Measurements from ENCODE around the gene KDM4C.
"Not testable (repeated sequence)": the region's sequence is repeated elsewhere in the genome, so short reads cannot be mapped to it uniquely, and the experiment has no call there.

Gene KDM4C

DNA sequence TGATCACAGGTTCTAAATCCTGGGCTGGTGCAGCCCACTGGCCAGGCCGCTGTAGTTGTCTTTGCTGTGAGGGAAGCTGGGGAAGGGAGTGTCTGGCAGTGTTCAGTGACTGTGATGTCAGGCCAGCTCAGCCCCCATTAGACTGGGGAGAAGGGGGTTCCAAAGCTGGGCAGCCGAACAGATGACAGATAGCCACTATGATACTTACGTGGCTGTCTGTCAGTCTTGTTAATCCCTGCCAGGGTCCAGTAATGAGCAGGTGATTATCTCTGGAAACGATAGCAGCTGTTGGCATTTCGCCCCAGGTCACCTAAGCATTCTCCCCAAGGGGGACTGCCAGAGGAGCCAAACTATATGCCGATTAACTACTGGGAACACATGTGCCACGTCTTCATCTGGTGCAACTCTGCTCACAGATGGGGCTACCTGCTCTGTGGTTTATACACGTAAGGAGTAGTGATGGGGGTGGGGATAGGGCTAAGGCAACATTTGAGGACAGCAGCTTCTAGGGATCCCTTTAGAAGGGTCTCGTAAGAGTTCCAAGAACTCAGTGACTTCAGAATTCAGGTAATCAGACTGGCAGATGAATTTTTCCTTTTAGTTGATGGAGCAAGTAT lies 396.3 kb downstream of the KDM4C start:
- DNase-seq, result no peak
- intact Hi-C loops (cut with DNase I), result no loop called here

DNA sequence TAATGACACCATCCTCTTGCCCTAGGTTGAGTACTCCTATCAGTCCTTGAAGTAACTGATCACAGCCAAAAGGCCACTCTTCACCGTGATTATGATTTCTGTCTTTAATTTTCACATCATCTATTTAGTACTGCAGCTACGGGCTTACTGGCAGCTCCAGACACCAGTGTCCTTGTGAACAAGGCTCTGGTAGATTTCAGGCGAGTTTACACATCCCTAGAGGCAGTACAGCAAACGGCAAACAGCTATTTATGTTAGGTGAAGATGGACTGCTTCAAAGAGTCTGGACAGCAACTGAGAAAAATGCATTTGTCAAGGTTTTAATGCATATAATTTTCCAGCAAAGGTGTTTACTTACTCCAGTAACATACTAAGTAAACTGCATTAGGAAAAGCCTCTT lies 396.9 kb downstream of the KDM4C start:
- intact Hi-C loops (cut with DNase I), result no loop called here
- no peak for DNase-seq

- no peak for DNase-seq
- intact Hi-C loops (cut with DNase I), result no loop called here
Measured at GRCh38 chr9:7161469-7161868, 403.7 kb downstream of the KDM4C start.

DNA sequence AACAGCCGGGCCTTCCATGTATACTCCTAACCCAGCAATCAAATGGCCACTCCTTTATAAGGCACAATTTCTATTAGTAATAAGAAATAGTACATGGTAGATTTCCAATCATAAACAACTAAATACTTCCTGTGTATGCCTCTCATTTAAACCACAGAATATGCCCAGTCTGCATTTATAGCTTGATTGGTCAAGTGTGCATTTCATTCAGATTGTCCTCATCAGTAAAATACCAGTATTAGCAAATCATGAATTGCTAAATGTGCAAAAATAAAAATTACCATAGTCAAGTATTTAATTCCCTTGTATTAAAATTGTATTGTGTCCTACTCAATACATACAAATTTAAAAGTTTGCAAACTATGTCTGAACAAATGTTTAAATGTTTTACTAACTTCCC lies 406.2 kb downstream of the KDM4C start:
- DNase-seq, result no peak
- intact Hi-C loops (cut with DNase I), result no loop called here

DNA sequence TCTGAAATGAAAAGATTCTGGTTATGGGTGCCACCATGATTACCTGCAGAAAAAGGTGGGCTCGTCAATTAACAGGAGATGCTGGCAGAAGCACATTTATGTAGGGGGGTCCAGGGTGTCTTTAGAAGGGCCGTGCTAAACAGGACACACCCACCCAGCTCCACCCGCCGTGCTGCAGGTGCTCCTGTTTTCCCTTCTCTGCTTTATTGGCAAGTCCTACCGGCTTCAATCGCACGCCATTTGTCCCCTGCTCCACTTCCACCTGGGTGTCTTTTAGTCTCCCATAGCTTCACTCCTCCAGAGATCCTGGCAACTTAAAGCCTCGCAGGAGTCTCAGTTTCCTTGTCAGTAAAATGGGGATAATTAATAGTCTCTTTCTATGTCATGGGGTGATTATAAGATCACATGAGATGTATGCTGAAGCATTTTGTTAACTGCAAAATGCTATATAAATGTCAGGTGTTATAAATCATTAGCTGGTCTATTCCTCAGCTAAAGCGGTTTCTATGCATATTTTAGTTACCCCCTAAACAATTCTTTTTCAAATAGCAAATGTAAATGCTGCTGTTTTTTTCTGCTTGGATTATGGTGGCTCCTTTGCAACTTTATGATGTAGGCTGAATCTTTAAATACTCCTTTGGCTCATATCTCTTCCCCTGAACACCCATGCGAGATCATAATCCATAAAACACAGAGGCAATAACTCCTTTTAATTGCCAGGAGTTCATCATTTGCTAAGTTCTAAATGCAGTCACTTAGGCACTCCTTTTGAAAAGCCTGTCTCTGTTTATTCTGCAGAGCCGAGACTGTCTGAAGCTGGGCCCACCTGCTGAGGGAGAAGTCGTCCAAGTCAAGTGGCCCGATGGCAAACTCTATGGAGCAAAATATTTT lies 406.9 kb downstream of the KDM4C start:
- DNase-seq, result no peak
- intact Hi-C loops (cut with DNase I), result no loop called here

DNA sequence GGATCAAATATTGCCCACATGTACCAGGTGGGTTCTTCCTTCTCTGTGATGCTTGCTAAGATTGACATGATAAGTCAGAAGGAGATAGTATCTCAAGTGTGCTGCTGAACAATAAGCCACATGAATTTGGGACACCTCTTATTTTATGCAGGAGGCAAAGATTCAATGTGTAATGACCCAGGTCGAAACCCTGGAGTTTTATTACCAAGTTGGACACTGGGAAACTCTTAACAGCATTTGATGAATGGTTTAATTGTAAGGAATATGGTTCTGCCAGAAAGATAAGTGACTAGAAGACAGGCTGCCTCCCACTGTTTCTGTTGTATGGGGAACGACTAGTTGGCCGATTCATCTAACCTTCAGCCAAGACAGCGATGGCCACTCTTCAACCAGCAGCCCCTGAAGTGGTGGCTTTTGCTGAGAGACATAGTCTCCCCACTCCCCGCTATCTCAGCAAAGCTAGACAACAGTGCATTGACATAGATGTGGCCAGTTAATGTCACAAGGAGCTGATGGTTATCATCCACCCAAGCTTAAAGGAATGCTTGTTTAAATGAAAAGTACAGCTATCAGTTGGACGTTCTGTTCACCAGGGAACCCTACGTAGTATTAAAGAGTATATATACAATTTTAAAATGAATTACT lies 407.7 kb downstream of the KDM4C start:
- intact Hi-C loops (cut with DNase I), result no loop called here
- no peak for DNase-seq

DNA sequence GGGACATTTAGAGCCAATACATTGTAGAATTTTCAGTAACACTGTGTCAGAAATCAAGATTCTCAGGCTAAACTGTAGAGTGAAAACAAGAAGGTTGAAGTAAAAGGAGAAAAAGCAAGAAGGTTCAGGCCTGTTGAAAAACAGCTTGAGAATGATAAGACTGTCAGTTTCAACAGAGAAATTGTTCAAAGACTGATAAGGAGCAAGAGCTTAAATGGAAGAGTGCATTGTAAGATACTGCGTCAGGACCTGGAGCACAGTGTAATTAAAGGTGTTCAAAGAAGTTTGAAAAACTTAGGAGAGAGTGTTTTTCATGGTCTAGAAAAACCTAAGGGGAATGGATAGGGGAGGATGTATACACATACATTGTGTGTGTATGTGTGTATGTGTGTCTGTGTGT lies 408.3 kb downstream of the KDM4C start:
- intact Hi-C loops (cut with DNase I), result no loop called here
- no peak for DNase-seq

DNA sequence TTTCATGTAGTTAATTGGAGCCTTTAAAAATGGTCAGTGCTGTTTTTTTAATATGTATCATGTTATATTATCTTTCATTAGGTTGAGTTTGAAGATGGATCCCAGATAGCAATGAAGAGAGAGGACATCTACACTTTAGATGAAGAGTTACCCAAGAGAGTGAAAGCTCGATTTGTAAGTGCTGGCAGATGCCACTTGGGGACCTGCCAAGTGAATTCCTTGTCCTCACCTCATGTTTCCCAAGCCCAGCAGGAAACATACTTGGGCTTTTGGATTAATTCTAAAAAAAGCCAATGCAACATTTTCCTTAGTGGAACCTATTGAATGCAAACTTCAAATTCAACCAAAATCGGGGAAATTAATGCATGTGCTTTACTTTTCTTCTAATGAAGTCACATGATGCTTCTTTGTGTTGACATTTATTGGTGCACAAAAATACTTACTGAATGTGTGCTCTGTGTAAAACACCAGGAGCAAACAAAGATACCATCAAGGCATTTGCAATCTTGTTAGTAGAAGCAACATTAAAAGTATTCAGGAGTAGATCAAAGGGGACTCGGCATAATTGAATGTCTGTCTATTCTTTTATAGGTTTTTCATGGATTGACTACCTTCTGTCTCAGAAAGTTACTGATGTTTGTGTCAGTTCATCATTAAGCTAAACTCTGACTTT lies 412.1 kb downstream of the KDM4C start:
- DNase-seq, result no peak
- intact Hi-C loops (cut with DNase I), result no loop called here

- intact Hi-C loops (cut with DNase I), result no loop called here
Measured at GRCh38 chr9:7171396-7172153, 413.8 kb downstream of the KDM4C start.

GRCh38 chr9:7172154-7173115 lies 414.7 kb downstream of the KDM4C start:
- intact Hi-C loops (cut with DNase I), result no loop called here
- no peak for DNase-seq

More at GRCh38 chr9:7171396-7172153, 413.8 kb downstream of the KDM4C start:
- no peak for DNase-seq

DNA sequence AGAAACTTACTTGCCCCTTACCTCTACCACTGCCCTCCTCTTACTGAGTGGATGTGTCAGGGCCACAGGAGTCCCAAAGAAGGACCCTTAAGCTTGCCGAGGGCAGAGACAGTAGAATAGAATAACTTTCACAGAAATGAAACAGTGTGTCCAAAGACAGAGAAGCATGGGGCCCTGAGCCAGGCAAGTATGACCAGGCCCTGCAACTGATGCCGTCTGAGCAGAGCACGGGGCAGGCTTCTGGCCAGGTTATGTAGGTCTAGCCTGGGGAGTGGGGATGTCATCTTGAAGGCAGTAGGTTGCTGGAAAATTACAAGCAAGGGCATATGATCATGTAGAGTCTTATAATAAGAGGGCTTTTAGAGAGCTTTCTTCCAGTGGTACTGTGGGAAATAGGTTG lies 415.4 kb downstream of the KDM4C start:
- intact Hi-C loops (cut with DNase I), result no loop called here
- no peak for DNase-seq

GRCh38 chr9:7174301-7174700 lies 416.5 kb downstream of the KDM4C start:
- intact Hi-C loops (cut with DNase I), result no loop called here
- DNase-seq, result no peak

- intact Hi-C loops (cut with DNase I), result no loop called here
- DNase-seq, result no peak
Measured at GRCh38 chr9:7174884-7175283, 417.1 kb downstream of the KDM4C start.

DNA sequence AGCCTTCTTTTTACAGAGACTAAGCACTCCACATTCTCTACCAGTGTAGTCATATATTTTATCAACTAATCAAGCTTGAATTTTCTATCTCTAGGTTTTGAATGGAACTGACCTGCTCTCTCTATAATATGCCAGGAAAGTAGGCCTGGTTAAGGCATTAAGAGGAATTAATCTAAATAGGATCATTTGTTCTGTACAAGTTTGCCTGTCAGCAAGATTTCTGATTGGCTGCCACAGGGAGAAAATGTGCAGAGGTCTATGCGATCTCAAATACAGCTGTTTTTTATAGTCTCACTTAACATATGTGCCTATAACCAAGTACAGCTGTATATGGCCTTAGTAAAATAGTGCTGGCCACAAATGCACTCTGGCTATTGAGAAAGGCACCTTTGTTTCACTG lies 418.8 kb downstream of the KDM4C start:
- intact Hi-C loops (cut with DNase I), result no loop called here
- no peak for DNase-seq

DNA sequence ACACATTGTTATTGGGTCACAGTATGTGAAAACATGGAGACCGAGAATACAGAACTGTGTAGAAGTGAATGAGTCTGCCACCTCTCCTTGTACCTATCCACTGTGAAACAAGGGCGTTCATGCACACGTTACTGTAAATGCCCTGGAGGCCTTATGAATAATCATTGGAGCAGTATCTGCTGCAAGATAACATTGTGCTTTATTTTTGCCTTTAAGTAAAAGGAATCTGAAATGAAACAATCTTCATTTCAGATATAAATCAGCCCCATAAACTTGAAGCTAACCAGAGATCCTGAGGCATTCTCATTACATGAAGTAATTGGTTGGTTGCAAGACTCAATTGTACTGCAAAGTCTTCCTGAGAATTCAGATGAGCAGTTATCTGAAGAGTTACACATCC lies 419.6 kb downstream of the KDM4C start:
- no peak for DNase-seq
- intact Hi-C loops (cut with DNase I), result no loop called here

DNA sequence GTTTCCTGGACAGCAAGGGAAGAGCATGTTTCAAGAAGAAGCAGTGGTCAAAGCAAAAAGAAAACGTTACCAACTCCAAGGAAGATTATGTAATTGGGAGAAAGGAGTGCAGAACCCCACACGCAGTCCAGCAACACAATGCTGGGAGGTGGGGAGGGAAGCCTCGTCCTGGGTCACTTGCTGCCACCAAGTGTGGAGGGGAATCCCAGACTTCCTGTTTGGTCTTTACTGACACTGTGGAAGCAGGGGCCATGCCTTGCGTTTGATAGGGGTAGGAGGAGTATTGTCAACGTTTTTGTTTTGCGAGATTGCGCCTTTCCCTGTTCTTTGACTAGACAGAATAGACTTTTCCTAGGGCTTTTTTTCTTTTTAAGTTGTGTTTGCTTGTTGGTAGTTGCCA lies 421.0 kb downstream of the KDM4C start:
- no peak for DNase-seq
- intact Hi-C loops (cut with DNase I), result no loop called here

GRCh38 chr9:7180247-7180646 lies 422.5 kb downstream of the KDM4C start:
- DNase-seq, result no peak
- intact Hi-C loops (cut with DNase I), result no loop called here

DNA sequence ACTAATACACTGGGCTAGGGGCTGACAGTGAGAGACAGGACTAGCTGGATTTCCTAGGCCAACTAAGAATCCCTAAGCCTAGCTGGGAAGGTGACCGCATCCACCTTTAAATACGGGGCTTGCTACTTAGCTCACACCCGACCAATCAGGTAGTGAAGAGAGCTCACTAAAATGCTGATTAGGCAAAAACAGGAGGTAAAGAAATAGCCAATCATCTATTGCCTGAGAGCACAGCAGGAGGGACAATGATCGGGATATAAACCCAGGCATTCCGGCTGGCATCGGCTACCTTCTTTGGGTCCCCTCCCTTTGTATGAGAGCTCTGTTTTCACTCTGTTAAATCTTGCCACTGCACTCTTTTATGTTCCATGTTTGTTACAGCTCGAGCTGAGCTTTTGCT lies 425.4 kb downstream of the KDM4C start:
- DNase-seq; intact Hi-C loops (cut with DNase I): not testable (repeated sequence)
